IMR-90 (cell line): ENCODE data around the gene HS6ST2.

Source experiments
- CEBPB ChIP-seq: IDR thresholded peaks from 2 replicates; pipeline ENCODE4 v1.6.1; 2012; ENCODE audit warnings: low read depth, low read length, improper control_type of control experiment
- CTCF ChIP-seq: conservative IDR thresholded peaks from 2 replicates; pipeline ENCODE4 v1.5.1; 2012; ENCODE audit warnings: mild to moderate bottlenecking, low read depth, low read length, improper control_type of control experiment
- MAFK ChIP-seq: IDR thresholded peaks from 2 replicates; pipeline ENCODE4 v1.6.1; 2012; ENCODE audit warnings: low read depth, low read length, improper control_type of control experiment
- MAZ ChIP-seq: IDR thresholded peaks from 2 replicates; pipeline ENCODE4 v1.6.1; 2012; ENCODE audit warnings: low read depth, mild to moderate bottlenecking, low read length, improper control_type of control experiment, moderate library complexity, borderline replicate concordance
- NFE2L2 ChIP-seq: fragments of 150-350 bp; IDR thresholded peaks from 2 replicates; pipeline ENCODE4 v1.6.1; 2016; ENCODE audit warnings: low read depth, mild to moderate bottlenecking, low read length
- POLR2A ChIP-seq: IDR thresholded peaks from 2 replicates; pipeline ENCODE4 v1.6.1; 2012; ENCODE audit warnings: mild to moderate bottlenecking, low read depth, low read length
- RCOR1 ChIP-seq: IDR thresholded peaks from 2 replicates; pipeline ENCODE4 v1.6.1; 2012; ENCODE audit warnings: mild to moderate bottlenecking, low read length, improper control_type of control experiment; ENCODE audit not compliant: insufficient replicate concordance

- TF ChIP-seq CTCF (no peak), MAZ (no peak), CEBPB (no peak), RCOR1 (no peak), NFE2L2 (no peak), POLR2A (no peak), MAFK (no peak)
Measured at GRCh38 chrX:132774010-132774714, 184.3 kb downstream of the HS6ST2 start.
